Kidney epithelial cell (primary cell): Measurements from ENCODE around the gene ANKRD12. TPM values are rescaled to one million over a fixed set of nuclear protein-coding genes. Genes with fewer than 3 reads are reported as not detected.
"Not testable (repeated sequence)": the region's sequence is repeated elsewhere in the genome, so short reads cannot be mapped to it uniquely, and the experiment has no call there.

Source experiments
- DNase-seq: peaks from one replicate; pipeline ENCODE4 v3.0.0-alpha.2; 2010; ENCODE audit warnings: low read depth
- H3K27me3 ChIP-seq: 2 replicates; pipeline ENCODE4 v1.6.0; 2011; ENCODE audit warnings: low read length; ENCODE audit not compliant: control insufficient read depth, insufficient read depth
- H3K36me3 ChIP-seq: 2 replicates; pipeline ENCODE4 v1.5.1; 2011; ENCODE audit warnings: low read length; ENCODE audit not compliant: control insufficient read depth, insufficient read depth
- H3K4me3 ChIP-seq: 2 replicates; pipeline ENCODE4 v1.5.1; 2011; ENCODE audit warnings: low read depth, mild to moderate bottlenecking, control low read depth, low read length
- total RNA-seq: library from RNA; depleted of rRNA; stranded (reverse); fragments of >200 nt; gene quantifications from 2 replicates; pipeline ENCODE4 v1.2.3, GENCODE V29; 2015
- TF ChIP-seq, protein P1 (sequence below): IDR thresholded peaks from 2 replicates; pipeline ENCODE4 v1.5.1; 2011; ENCODE audit warnings: mild to moderate bottlenecking, moderate library complexity, low read length, control low read depth, inconsistent platforms; ENCODE audit not compliant: insufficient read depth, poor library complexity, severe bottlenecking

The ANKRD12 gene
- total RNA-seq, 1 donor from 2014 or later = 11.2 TPM

DNA sequence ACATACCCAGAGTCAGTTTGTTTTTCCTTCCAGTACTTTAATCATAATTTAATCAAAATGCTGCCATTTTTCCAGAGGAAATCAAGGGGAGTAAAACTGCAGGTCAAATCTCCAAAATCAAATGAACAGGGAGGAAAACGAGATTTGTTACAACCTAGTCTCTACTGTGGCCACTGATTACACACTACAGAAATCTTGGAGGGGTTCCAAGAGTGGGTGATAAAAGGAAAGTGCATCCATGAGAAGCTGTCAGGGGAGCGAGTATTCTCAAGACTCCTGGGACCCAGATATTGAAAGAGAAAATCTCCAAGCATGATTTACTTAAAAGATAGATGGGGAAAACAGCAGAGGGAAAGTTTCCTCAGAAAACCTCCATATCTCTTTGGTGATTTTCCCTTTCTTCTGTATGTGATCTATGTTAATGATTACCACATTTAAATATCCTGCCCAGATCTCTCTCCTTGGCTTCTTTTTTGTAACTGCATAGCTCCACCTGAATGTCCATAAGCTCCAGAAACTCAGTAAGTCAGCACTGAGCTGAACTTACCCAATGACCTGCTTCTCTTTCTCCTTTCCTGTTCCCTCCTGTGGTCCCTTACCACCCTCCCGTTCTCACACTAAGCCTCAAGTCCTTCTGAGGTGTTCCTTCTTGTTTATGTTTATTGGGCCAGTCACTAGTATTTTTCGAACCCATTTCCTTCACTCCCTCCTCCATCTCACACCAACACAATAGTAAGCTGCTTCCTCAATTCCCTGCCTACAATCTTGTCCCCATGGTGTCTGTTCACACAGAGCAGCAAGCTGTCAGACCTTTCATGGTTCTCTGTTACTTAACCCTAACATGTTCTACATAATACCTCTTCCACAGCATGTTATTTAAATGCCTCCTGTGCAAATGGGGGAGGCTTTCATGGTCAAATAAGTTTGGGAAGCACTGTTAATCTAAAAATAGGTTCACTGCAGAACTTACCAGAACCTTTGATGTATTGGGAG is 124.1 kb downstream of the ANKRD12 start:
- Histone ChIP-seq H3K27me3 (no peaks in the 10 kb centered on the region), H3K36me3 (peaks cover 1% of the 10 kb centered on the region), H3K4me3 (no peak overlapping the region)
- DNase-seq = no peak
- TF ChIP-seq, protein P1, sequence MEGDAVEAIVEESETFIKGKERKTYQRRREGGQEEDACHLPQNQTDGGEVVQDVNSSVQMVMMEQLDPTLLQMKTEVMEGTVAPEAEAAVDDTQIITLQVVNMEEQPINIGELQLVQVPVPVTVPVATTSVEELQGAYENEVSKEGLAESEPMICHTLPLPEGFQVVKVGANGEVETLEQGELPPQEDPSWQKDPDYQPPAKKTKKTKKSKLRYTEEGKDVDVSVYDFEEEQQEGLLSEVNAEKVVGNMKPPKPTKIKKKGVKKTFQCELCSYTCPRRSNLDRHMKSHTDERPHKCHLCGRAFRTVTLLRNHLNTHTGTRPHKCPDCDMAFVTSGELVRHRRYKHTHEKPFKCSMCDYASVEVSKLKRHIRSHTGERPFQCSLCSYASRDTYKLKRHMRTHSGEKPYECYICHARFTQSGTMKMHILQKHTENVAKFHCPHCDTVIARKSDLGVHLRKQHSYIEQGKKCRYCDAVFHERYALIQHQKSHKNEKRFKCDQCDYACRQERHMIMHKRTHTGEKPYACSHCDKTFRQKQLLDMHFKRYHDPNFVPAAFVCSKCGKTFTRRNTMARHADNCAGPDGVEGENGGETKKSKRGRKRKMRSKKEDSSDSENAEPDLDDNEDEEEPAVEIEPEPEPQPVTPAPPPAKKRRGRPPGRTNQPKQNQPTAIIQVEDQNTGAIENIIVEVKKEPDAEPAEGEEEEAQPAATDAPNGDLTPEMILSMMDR = no peak

DNA sequence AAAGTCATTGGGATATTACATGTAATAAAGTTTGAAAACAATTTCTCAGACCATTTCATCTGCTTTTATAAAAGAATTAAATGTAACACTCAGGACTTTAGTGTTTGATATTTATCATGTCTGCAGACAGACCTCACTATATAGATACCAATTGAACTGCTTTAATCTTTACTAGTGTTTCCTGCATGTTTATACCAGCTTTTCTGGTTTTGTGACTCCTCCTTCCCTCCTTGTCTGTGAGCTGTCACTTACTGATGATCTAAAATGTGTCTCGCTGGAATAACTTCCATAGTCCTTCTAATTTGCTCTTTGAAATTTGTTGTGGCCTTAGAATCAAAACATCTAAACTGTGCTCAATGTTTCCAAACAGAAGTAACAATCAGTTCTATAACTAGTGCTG is 126.7 kb downstream of the ANKRD12 start:
- TF ChIP-seq, protein P1 = no peak
- H3K36me3 ChIP-seq = no peaks in the 10 kb centered on the region
- H3K27me3 ChIP-seq = no peaks in the 10 kb centered on the region
- no peak overlapping the region for H3K4me3 ChIP-seq
- no peak for DNase-seq

DNA sequence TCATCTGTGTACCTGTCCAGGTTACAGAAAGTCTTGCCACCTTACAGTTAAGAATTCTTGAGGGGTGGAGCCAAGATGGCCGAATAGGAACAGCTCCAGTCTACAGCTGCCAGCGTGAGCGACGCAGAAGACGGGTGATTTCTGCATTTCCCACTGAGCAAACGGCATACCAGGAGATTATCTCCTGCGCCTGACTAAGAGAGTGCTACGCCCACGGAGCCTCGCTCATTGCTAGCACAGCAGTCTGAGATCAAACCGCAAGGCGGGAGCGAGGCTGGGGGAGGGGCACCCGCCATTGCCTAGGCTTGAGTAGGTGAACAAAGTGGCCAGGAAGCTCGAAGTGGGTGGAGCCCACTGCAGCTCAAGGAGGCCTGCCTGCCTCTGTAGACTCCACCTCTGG is 128.2 kb downstream of the ANKRD12 start:
- H3K4me3 ChIP-seq, H3K27me3 ChIP-seq, H3K36me3 ChIP-seq, DNase-seq: not testable (repeated sequence)

DNA sequence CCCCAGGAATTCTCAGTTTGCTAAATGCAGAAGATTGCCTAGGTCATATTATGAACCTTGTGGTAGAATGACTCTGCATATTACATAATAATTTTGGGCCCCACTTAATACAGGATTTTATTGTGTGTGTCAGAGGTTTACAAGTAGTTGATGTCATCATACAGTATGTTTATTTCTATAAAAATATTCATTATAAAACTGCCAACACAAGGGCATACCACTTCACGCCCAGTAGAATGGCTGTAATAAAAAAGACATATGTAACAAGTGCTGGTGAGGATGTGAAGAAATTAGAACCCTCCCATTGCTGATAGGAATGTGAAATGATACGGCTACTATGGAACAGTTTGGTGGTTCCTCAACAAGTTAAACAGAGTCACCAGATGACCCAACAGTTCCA is 136.6 kb downstream of the ANKRD12 start:
- no peak for DNase-seq
- Histone ChIP-seq H3K4me3 (no peak overlapping the region), H3K27me3 (no peaks in the 10 kb centered on the region), H3K36me3 (no peaks in the 10 kb centered on the region)
- TF ChIP-seq, protein P1 = no peak

DNA sequence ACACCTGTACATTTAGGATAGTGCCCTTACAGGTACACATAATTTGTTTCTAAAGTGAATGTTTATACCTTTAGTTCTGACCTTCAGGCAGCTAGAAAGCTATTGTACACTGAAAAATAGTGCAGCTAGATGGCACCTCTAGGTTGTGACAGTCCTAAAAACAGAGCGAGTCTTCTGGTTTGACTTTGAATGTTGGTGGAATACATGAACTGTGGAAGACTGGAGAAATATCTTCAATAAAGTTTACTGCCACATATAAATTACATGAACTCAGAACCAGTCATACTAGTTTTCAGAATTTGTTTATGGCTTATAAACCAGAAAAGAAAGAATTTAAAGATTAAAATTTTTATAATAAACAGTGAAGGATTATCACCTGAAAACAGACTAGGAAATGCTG is 139.3 kb downstream of the ANKRD12 start:
- Histone ChIP-seq H3K27me3 (no peaks in the 10 kb centered on the region), H3K4me3 (no peak overlapping the region), H3K36me3 (no peaks in the 10 kb centered on the region)
- DNase-seq = no peak
- TF ChIP-seq, protein P1 = no peak

DNA sequence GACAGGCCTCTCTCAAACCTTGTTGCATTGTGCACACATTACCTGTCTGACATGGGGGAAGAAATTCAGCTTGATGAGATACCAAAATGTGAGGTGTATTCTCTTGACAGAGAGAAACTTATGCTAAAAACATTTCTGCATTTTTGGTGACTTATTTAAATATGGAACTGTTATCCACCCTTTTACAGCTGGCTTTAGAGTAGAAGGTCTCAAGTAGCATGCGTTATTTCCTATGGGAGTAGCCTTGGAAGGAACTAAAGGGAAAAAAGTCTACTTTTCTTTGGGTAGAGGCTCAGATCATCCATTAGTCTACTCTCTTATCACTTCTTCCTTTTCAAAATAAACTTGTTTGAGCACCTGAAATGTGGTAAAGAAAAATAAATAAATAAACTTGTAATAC is 141.4 kb downstream of the ANKRD12 start:
- Histone ChIP-seq H3K27me3 (no peaks in the 10 kb centered on the region), H3K4me3 (no peak overlapping the region), H3K36me3 (no peaks in the 10 kb centered on the region)
- TF ChIP-seq, protein P1 = no peak
- no peak for DNase-seq
